Measurements from ENCODE around the gene RPN2. TPM values are rescaled to one million over a fixed set of nuclear protein-coding genes. Genes with fewer than 3 reads are reported as not detected.

The RPN2 gene
- total and polyA plus RNA-seq, 2 donors (not counting 1 experiment from before 2014, with no cell fraction given): 262 to 414 TPM

DNA sequence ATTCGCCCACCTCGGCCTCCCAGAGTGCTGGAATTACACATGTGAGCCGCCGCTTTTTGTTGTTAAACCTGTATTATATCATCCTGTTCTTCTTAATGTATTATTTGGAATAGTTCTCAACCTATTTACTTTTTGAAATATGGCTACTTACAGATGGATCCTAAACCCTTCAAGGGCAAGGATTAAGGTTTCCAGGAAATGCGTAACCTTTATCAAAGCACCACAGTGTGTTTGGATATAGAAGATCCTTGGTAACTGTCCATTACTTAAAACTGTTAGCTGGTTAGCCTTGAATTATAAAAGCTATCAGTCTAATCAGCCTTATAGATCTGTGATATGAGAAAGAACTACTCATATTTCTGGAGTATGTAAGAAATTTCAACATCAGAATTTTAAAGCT, 12.3 kb upstream of the RPN2 start:
- no peak for DNase-seq (ENCODE audit: low read depth in 2 of 2)
- TF ChIP-seq EZH2 (IDR thresholded peaks at IDR 0.05; ENCODE audit: low read length, missing control alignments): no peak
- TF ChIP-seq, protein P1, sequence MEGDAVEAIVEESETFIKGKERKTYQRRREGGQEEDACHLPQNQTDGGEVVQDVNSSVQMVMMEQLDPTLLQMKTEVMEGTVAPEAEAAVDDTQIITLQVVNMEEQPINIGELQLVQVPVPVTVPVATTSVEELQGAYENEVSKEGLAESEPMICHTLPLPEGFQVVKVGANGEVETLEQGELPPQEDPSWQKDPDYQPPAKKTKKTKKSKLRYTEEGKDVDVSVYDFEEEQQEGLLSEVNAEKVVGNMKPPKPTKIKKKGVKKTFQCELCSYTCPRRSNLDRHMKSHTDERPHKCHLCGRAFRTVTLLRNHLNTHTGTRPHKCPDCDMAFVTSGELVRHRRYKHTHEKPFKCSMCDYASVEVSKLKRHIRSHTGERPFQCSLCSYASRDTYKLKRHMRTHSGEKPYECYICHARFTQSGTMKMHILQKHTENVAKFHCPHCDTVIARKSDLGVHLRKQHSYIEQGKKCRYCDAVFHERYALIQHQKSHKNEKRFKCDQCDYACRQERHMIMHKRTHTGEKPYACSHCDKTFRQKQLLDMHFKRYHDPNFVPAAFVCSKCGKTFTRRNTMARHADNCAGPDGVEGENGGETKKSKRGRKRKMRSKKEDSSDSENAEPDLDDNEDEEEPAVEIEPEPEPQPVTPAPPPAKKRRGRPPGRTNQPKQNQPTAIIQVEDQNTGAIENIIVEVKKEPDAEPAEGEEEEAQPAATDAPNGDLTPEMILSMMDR (conservative IDR thresholded peaks at IDR 0.05 in 1 of 2, IDR thresholded peaks at IDR 0.05 in 1 of 2; ENCODE audit: low read depth in 1 of 2, low read length in 2 of 2): no peak
- Histone ChIP-seq H3K4me3 (replicated peaks in 1 of 4; ENCODE audit: control extremely low read depth in 1 of 4, insufficient read depth in 1 of 4, low read depth in 3 of 4, low read length in 4 of 4) (no peak overlapping the region), H3K36me3 (ENCODE audit: control insufficient read depth, insufficient read depth, low read length) (no peaks in the 10 kb centered on the region), H3K27ac (ENCODE audit: insufficient read depth, low read length) (no peak overlapping the region), H4K20me1 (ENCODE audit: control insufficient read depth, extremely low read depth, insufficient read depth, low read length) (no peaks in the 10 kb centered on the region), H3K9me3 (ENCODE audit: control insufficient read depth, insufficient read depth, low read depth, low read length) (no peaks in the 10 kb centered on the region), H2AFZ (ENCODE audit: low read length) (no peak overlapping the region), H3K4me2 (ENCODE audit: extremely low read depth, insufficient read depth, low read length) (no peak overlapping the region), H3K9ac (ENCODE audit: insufficient read depth, low read length) (no peak overlapping the region), H3K79me2 (ENCODE audit: control insufficient read depth, insufficient read depth, low read length) (no peaks in the 10 kb centered on the region), H3K27me3 (ENCODE audit: control insufficient read depth, insufficient read depth, low read length) (no peaks in the 10 kb centered on the region), H3K4me1 (ENCODE audit: control insufficient read depth, extremely low read depth, insufficient read depth, low read length) (no peaks in the 10 kb centered on the region)

DNA sequence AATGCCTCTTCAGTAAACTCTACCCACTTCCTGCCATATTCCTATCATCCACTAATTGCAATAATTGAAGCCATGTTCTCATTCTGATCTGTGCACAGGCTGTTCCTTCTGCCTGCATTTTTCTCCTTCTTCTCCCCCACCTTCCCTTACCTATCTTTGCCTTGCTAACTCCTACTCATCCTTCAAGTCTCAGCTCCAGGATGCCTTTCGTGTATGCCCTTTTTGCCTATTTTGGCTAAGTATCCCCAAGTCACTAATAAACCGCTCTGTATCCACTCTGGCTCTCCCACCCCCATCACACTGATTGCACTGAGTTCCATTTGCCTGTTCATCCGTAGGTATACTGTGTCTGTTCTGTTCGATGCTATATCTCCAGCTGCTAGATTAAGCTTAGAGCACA, 6.3 kb upstream of the RPN2 start:
- no peak overlapping the region for H3K27ac ChIP-seq (ENCODE audit: insufficient read depth, low read length)
- H2AFZ ChIP-seq (ENCODE audit: low read length): no peak overlapping the region
- H3K36me3 ChIP-seq (ENCODE audit: control insufficient read depth, insufficient read depth, low read length): no peaks in the 10 kb centered on the region
- H3K27me3 ChIP-seq (ENCODE audit: control insufficient read depth, insufficient read depth, low read length): no peaks in the 10 kb centered on the region
- no peak overlapping the region for H3K4me2 ChIP-seq (ENCODE audit: extremely low read depth, insufficient read depth, low read length)
- H3K9me3 ChIP-seq (ENCODE audit: control insufficient read depth, insufficient read depth, low read depth, low read length): no peaks in the 10 kb centered on the region
- no peaks in the 10 kb centered on the region for H4K20me1 ChIP-seq (ENCODE audit: control insufficient read depth, extremely low read depth, insufficient read depth, low read length)
- H3K4me1 ChIP-seq (ENCODE audit: control insufficient read depth, extremely low read depth, insufficient read depth, low read length): no peaks in the 10 kb centered on the region
- H3K9ac ChIP-seq (ENCODE audit: insufficient read depth, low read length): no peak overlapping the region
- DNase-seq (ENCODE audit: low read depth in 2 of 2): no peak
- no peaks in the 10 kb centered on the region for H3K79me2 ChIP-seq (ENCODE audit: control insufficient read depth, insufficient read depth, low read length)
- no peak overlapping the region for H3K4me3 ChIP-seq (replicated peaks in 1 of 4; ENCODE audit: control extremely low read depth in 1 of 4, insufficient read depth in 1 of 4, low read depth in 3 of 4, low read length in 4 of 4)
- no peak for TF ChIP-seq EZH2 (IDR thresholded peaks at IDR 0.05; ENCODE audit: low read length, missing control alignments)
- TF ChIP-seq, protein P1 (conservative IDR thresholded peaks at IDR 0.05 in 1 of 2, IDR thresholded peaks at IDR 0.05 in 1 of 2; ENCODE audit: low read depth in 1 of 2, low read length in 2 of 2): no peak

DNA sequence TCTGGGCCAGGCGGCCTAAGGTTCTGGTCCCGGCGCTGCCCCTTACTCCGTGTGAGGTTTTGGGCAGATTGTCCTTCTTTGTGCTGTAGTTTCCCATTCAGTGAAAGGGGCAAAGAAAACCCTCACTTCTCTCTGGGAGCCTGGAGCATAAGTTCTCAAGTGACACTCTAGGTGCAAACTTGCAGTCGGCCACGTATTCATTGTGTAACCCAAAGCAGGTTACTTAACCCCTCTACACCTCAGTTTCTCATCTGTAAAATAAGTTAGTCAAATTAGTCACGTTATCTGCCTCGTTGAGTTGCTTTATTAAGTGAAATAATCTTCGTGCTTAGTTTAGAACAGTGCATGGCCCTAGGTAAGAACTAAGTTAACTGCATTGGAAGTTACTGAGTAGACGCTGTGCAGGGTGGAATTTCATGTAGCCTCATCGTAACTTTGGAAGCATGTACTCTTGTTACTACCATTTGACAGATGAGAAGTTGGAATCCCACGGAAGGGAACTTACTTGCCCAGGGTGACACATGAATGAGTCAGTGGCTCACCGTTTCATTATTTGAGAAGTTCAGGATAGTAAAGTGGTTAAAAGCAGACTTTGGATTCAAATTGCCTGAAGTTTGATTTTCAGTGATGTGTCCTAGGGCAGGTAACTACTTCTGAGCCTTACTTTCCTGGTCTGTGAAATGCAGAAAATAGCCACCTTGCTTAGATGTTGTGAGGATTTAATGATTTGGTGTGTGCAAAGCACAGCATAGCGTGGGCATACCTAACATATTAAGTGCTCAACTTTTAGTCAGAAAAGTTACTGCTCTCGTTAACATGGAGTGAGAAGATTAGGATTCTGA, 774 bp downstream of the RPN2 start:
- peaks cover 50% of the 10 kb centered on the region for H3K79me2 ChIP-seq (ENCODE audit: control insufficient read depth, insufficient read depth, low read length)
- H3K9ac ChIP-seq (ENCODE audit: insufficient read depth, low read length): peak overlapping the region; percentile 99
- H2AFZ ChIP-seq (ENCODE audit: low read length): no peak overlapping the region
- no peaks in the 10 kb centered on the region for H3K9me3 ChIP-seq (ENCODE audit: control insufficient read depth, insufficient read depth, low read depth, low read length)
- no peaks in the 10 kb centered on the region for H3K27me3 ChIP-seq (ENCODE audit: control insufficient read depth, insufficient read depth, low read length)
- H3K4me3 ChIP-seq (replicated peaks in 1 of 4; ENCODE audit: control extremely low read depth in 1 of 4, insufficient read depth in 1 of 4, low read depth in 3 of 4, low read length in 4 of 4): peak overlapping the region; percentile 93 to 100 (median 95)
- H3K36me3 ChIP-seq (ENCODE audit: control insufficient read depth, insufficient read depth, low read length): peaks cover 3% of the 10 kb centered on the region
- TF ChIP-seq, protein P1 (conservative IDR thresholded peaks at IDR 0.05 in 1 of 2, IDR thresholded peaks at IDR 0.05 in 1 of 2; ENCODE audit: low read depth in 1 of 2, low read length in 2 of 2): no peak
- no peak for TF ChIP-seq EZH2 (IDR thresholded peaks at IDR 0.05; ENCODE audit: low read length, missing control alignments)
- peak overlapping the region; percentile 98 for H3K4me2 ChIP-seq (ENCODE audit: extremely low read depth, insufficient read depth, low read length)
- H3K4me1 ChIP-seq (ENCODE audit: control insufficient read depth, extremely low read depth, insufficient read depth, low read length): peaks cover 5% of the 10 kb centered on the region
- peak; percentile 34 to 83 for DNase-seq (ENCODE audit: low read depth in 2 of 2)
- H4K20me1 ChIP-seq (ENCODE audit: control insufficient read depth, extremely low read depth, insufficient read depth, low read length): peaks cover 1% of the 10 kb centered on the region
- H3K27ac ChIP-seq (ENCODE audit: insufficient read depth, low read length): peak overlapping the region; percentile 99

All from fibroblast of lung (primary cell).